T-helper 22 cell (primary cell): ENCODE data around the gene PPP2R2B.
A peak's percentile ranks its signal among the peaks of the same experiment; 100 is the strongest.

Source experiments
- DNase-seq: peaks from one replicate; pipeline ENCODE4 v3.0.0-alpha.2; 2020; ENCODE audit warnings: low read depth

The PPP2R2B gene

GRCh38 chr5:146878476-146879172, at the start of gene PPP2R2B:
PPP2R2B (minus strand) TSS chr5:146878757.
- DNase-seq, result peak; percentile 31

- DNase-seq, result no peak
Measured at GRCh38 chr5:146924132-146924531, 45.6 kb upstream of the PPP2R2B start.

- DNase-seq, result no peak
Measured at GRCh38 chr5:146921225-146921624, 42.7 kb upstream of the PPP2R2B start.

GRCh38 chr5:146920351-146920881, 41.9 kb upstream of the PPP2R2B start:
- no peak for DNase-seq

- no peak for DNase-seq
Measured at GRCh38 chr5:146919304-146919703, 40.7 kb upstream of the PPP2R2B start.

- no peak for DNase-seq
Measured at GRCh38 chr5:146917931-146918330, 39.4 kb upstream of the PPP2R2B start.

GRCh38 chr5:146912874-146913273, 34.3 kb upstream of the PPP2R2B start:
- DNase-seq, result no peak

- no peak for DNase-seq
Measured at GRCh38 chr5:146910239-146910638, 31.7 kb upstream of the PPP2R2B start.

GRCh38 chr5:146909255-146910068, 30.9 kb upstream of the PPP2R2B start:
- no peak for DNase-seq

- DNase-seq, result no peak
Measured at GRCh38 chr5:146906803-146907202, 28.2 kb upstream of the PPP2R2B start.

- no peak for DNase-seq
Measured at GRCh38 chr5:146904890-146905289, 26.3 kb upstream of the PPP2R2B start.

GRCh38 chr5:146903789-146904188, 25.2 kb upstream of the PPP2R2B start:
- DNase-seq, result no peak

GRCh38 chr5:146902471-146902870, 23.9 kb upstream of the PPP2R2B start:
- no peak for DNase-seq

GRCh38 chr5:146897061-146897460, 18.5 kb upstream of the PPP2R2B start:
- no peak for DNase-seq

GRCh38 chr5:146894753-146895521, 16.4 kb upstream of the PPP2R2B start:
- DNase-seq, result no peak

GRCh38 chr5:146893991-146894390, 15.4 kb upstream of the PPP2R2B start:
- DNase-seq, result no peak

- DNase-seq, result no peak
Measured at GRCh38 chr5:146892231-146892630, 13.7 kb upstream of the PPP2R2B start.

- no peak for DNase-seq
Measured at GRCh38 chr5:146891511-146891910, 13.0 kb upstream of the PPP2R2B start.

GRCh38 chr5:146890731-146891440, 12.3 kb upstream of the PPP2R2B start:
- DNase-seq, result no peak

- DNase-seq, result no peak
Measured at GRCh38 chr5:146890066-146890465, 11.5 kb upstream of the PPP2R2B start.

- DNase-seq, result no peak
Measured at GRCh38 chr5:146889169-146889568, 10.6 kb upstream of the PPP2R2B start.
